ENCODE measurements around the gene NUPR2.
A peak's percentile ranks its signal among the peaks of the same experiment; 100 is the strongest.
"Not testable (repeated sequence)": the region's sequence is repeated elsewhere in the genome, so short reads cannot be mapped to it uniquely, and the experiment has no call there.

Gene NUPR2

GRCh38 chr7:56115852-56116538 lies at the start of gene NUPR2:
Gene NUPR2 (minus strand): TSS chr7:56116417. CDS start chr7:56116314, 103 bp downstream.
- no peak for DNase-seq

GRCh38 chr7:56157238-56157790 lies 41.1 kb upstream of the NUPR2 start:
- no peak for DNase-seq

GRCh38 chr7:56131062-56131461 lies 14.8 kb upstream of the NUPR2 start:
- not testable (repeated sequence) for DNase-seq

- DNase-seq, result no peak
Measured at GRCh38 chr7:56127241-56127975, 11.2 kb upstream of the NUPR2 start.

- DNase-seq, result no peak
Measured at GRCh38 chr7:56125831-56126230, 9.6 kb upstream of the NUPR2 start.

- DNase-seq, result no peak
Measured at GRCh38 chr7:56124981-56125380, 8.8 kb upstream of the NUPR2 start.

GRCh38 chr7:56121440-56121839 lies 5.2 kb upstream of the NUPR2 start:
- no peak for DNase-seq

- DNase-seq, result not testable (repeated sequence)
Measured at GRCh38 chr7:56112244-56112643, 4.0 kb downstream of the NUPR2 start.

GRCh38 chr7:56110611-56111010 lies 5.6 kb downstream of the NUPR2 start:
- no peak for DNase-seq

- no peak for DNase-seq
Measured at GRCh38 chr7:56107954-56108258, 8.3 kb downstream of the NUPR2 start.

- DNase-seq, result peak; percentile 99
Measured at GRCh38 chr7:56106108-56107073, 9.8 kb downstream of the NUPR2 start, which contains the start of gene CHCHD2. Gene CHCHD2 (minus strand): TSS chr7:56106476. CDS start chr7:56106413, 63 bp downstream.

- DNase-seq, result peak; percentile 79
Measured at GRCh38 chr7:56105508-56105907, 10.7 kb downstream of the NUPR2 start.

GRCh38 chr7:56104138-56104537 lies 12.1 kb downstream of the NUPR2 start:
- DNase-seq, result not testable (repeated sequence)

GRCh38 chr7:56099653-56100052 lies 16.6 kb downstream of the NUPR2 start:
- DNase-seq, result no peak

GRCh38 chr7:56098187-56099008 lies 17.8 kb downstream of the NUPR2 start:
- DNase-seq, result not testable (repeated sequence)

- DNase-seq, result peak; percentile 80
Measured at GRCh38 chr7:56097700-56098099, 18.5 kb downstream of the NUPR2 start.

- peak; percentile 83 for DNase-seq
Measured at GRCh38 chr7:56092789-56093531, 23.3 kb downstream of the NUPR2 start, which contains the start of gene PHKG1. Gene PHKG1 (minus strand): TSS chr7:56092952. CDS start chr7:56088941, 4,011 bp downstream.

- DNase-seq, result not testable (repeated sequence)
Measured at GRCh38 chr7:56092388-56092787, 23.8 kb downstream of the NUPR2 start.

- DNase-seq, result no peak
Measured at GRCh38 chr7:56091591-56091990, 24.6 kb downstream of the NUPR2 start.

- DNase-seq, result no peak
Measured at GRCh38 chr7:56087445-56087844, 28.8 kb downstream of the NUPR2 start.

GRCh38 chr7:56086761-56087160 lies 29.5 kb downstream of the NUPR2 start:
- no peak for DNase-seq

Data from EL (cell line).